Measurements from ENCODE around the gene TBX5. TPM values are rescaled to one million over a fixed set of nuclear protein-coding genes. Genes with fewer than 3 reads are reported as not detected.
"Not testable (repeated sequence)": the region's sequence is repeated elsewhere in the genome, so short reads cannot be mapped to it uniquely, and the experiment has no call there.

TBX5 gene
- total RNA-seq, 5 donors from 2014 or later (not counting 1 experiment from before 2014, with no cell fraction given) = 0.13 TPM; not detected in 4

GRCh38 chr12:114368685-114369452, 37.1 kb downstream of the TBX5 start:
- Mint-ChIP-seq H3K36me3 (no peaks in the 10 kb centered on the region), H3K9me3 (peaks cover 0 to 11% (median 6%) of the 10 kb centered on the region in 3 donors), H3K4me3 (no peak overlapping the region), H3K4me1 (no peaks in the 10 kb centered on the region), H3K27me3 (peaks cover 0 to 3% of the 10 kb centered on the region in 2 donors), H3K27ac (no peak overlapping the region)
- Histone ChIP-seq H3K4me1 (ENCODE audit: control insufficient read depth in 1 of 2, extremely low read depth in 1 of 2, insufficient read depth in 2 of 2, low read length in 2 of 2) (no peaks in the 10 kb centered on the region), H3K36me3 (ENCODE audit: control insufficient read depth in 2 of 2, extremely low read depth in 1 of 2, insufficient read depth in 1 of 2, low read length in 1 of 2) (no peaks in the 10 kb centered on the region), H3K27me3 (replicated peaks in 1 of 2; ENCODE audit: control insufficient read depth in 2 of 2, extremely low read depth in 1 of 2, insufficient read depth in 2 of 2, low read length in 1 of 2) (no peaks in the 10 kb centered on the region), H3K9me3 (no peaks in the 10 kb centered on the region), H3K4me3 (ENCODE audit: control insufficient read depth in 1 of 2, extremely low read depth in 1 of 2, low read length in 1 of 2) (no peak overlapping the region), H3K27ac (ENCODE audit: low read length) (no peak overlapping the region)
- DNase-seq (no peak), ATAC-seq (replicated peaks in 1 of 4) (no peak)
- WGBS (ENCODE audit: insufficient coverage) = 94% methylated on average over 2 of the region's 8 CpGs
- ChIA-PET POLR2A (no interaction called here), CTCF (no interaction called here)

- no peak overlapping the region for H3K4me3 Mint-ChIP-seq
- Histone ChIP-seq H3K27me3 (replicated peaks in 1 of 2; ENCODE audit: control insufficient read depth in 2 of 2, extremely low read depth in 1 of 2, insufficient read depth in 2 of 2, low read length in 1 of 2) (no peaks in the 10 kb centered on the region), H3K4me1 (ENCODE audit: control insufficient read depth in 1 of 2, extremely low read depth in 1 of 2, insufficient read depth in 2 of 2, low read length in 2 of 2) (no peaks in the 10 kb centered on the region), H3K9me3 (no peaks in the 10 kb centered on the region), H3K4me3 (ENCODE audit: control insufficient read depth in 1 of 2, extremely low read depth in 1 of 2, low read length in 1 of 2) (no peak overlapping the region), H3K36me3 (ENCODE audit: control insufficient read depth in 2 of 2, extremely low read depth in 1 of 2, insufficient read depth in 1 of 2, low read length in 1 of 2) (no peaks in the 10 kb centered on the region), H3K27ac (ENCODE audit: low read length) (no peak overlapping the region)
- DNase-seq (no peak), ATAC-seq (replicated peaks in 1 of 4) (no peak)
- ChIA-PET CTCF (no interaction called here), POLR2A (no interaction called here)
- no peaks in the 10 kb centered on the region for H3K4me1 Mint-ChIP-seq
- H3K36me3 Mint-ChIP-seq = no peaks in the 10 kb centered on the region
- H3K9me3 Mint-ChIP-seq = peaks cover 3 to 15% (median 6%) of the 10 kb centered on the region in 3 donors
- no peak overlapping the region for H3K27ac Mint-ChIP-seq
- peaks cover 3 to 4% of the 10 kb centered on the region in 2 donors for H3K27me3 Mint-ChIP-seq
- WGBS (ENCODE audit: insufficient coverage) = 58% methylated on average over 3 of the region's 4 CpGs
Measured at GRCh38 chr12:114361992-114362391, 44.0 kb downstream of the TBX5 start.

GRCh38 chr12:114361545-114361944, 44.4 kb downstream of the TBX5 start:
- WGBS (ENCODE audit: insufficient coverage) = 0% methylated on average over 1 of the region's 5 CpGs

GRCh38 chr12:114360485-114360884, 45.5 kb downstream of the TBX5 start:
- H3K4me3 ChIP-seq (ENCODE audit: control insufficient read depth in 1 of 2, extremely low read depth in 1 of 2, low read length in 1 of 2) = no peak overlapping the region
- H3K27me3 ChIP-seq (replicated peaks in 1 of 2; ENCODE audit: control insufficient read depth in 2 of 2, extremely low read depth in 1 of 2, insufficient read depth in 2 of 2, low read length in 1 of 2) = peaks cover 0 to 3% of the 10 kb centered on the region in 2 experiments
- ATAC-seq (replicated peaks in 1 of 4) (no peak), DNase-seq (no peak)
- no peak overlapping the region for H3K27ac ChIP-seq (ENCODE audit: low read length)
- Mint-ChIP-seq H3K4me1 (no peaks in the 10 kb centered on the region), H3K4me3 (no peak overlapping the region), H3K27ac (no peak overlapping the region), H3K36me3 (no peaks in the 10 kb centered on the region), H3K27me3 (peaks cover 4 to 8% of the 10 kb centered on the region in 2 donors), H3K9me3 (peaks cover 0 to 5% (median 3%) of the 10 kb centered on the region in 3 donors)
- H3K36me3 ChIP-seq (ENCODE audit: control insufficient read depth in 2 of 2, extremely low read depth in 1 of 2, insufficient read depth in 1 of 2, low read length in 1 of 2) = no peaks in the 10 kb centered on the region
- POLR2A ChIA-PET = no interaction called here
- H3K9me3 ChIP-seq = no peaks in the 10 kb centered on the region
- CTCF ChIA-PET = no interaction called here
- H3K4me1 ChIP-seq (ENCODE audit: control insufficient read depth in 1 of 2, extremely low read depth in 1 of 2, insufficient read depth in 2 of 2, low read length in 2 of 2) = no peaks in the 10 kb centered on the region

More at GRCh38 chr12:114361545-114361944, 44.4 kb downstream of the TBX5 start:
- Mint-ChIP-seq H3K9me3 (peaks cover 3 to 11% (median 6%) of the 10 kb centered on the region in 3 donors), H3K4me3 (no peak overlapping the region), H3K27me3 (peaks cover 3 to 7% of the 10 kb centered on the region in 2 donors), H3K4me1 (no peaks in the 10 kb centered on the region), H3K27ac (no peak overlapping the region), H3K36me3 (no peaks in the 10 kb centered on the region)
- Histone ChIP-seq H3K27me3 (replicated peaks in 1 of 2; ENCODE audit: control insufficient read depth in 2 of 2, extremely low read depth in 1 of 2, insufficient read depth in 2 of 2, low read length in 1 of 2) (no peaks in the 10 kb centered on the region), H3K4me3 (ENCODE audit: control insufficient read depth in 1 of 2, extremely low read depth in 1 of 2, low read length in 1 of 2) (no peak overlapping the region), H3K36me3 (ENCODE audit: control insufficient read depth in 2 of 2, extremely low read depth in 1 of 2, insufficient read depth in 1 of 2, low read length in 1 of 2) (no peaks in the 10 kb centered on the region), H3K27ac (ENCODE audit: low read length) (no peak overlapping the region), H3K4me1 (ENCODE audit: control insufficient read depth in 1 of 2, extremely low read depth in 1 of 2, insufficient read depth in 2 of 2, low read length in 2 of 2) (no peaks in the 10 kb centered on the region), H3K9me3 (no peaks in the 10 kb centered on the region)
- ChIA-PET POLR2A (no interaction called here), CTCF (no interaction called here)
- ATAC-seq (replicated peaks in 1 of 4) = no peak
- no peak for DNase-seq

- peaks cover 5 to 8% (median 6%) of the 10 kb centered on the region in 3 donors for H3K9me3 Mint-ChIP-seq
- H3K36me3 Mint-ChIP-seq = no peaks in the 10 kb centered on the region
- Histone ChIP-seq H3K4me1 (ENCODE audit: control insufficient read depth in 1 of 2, extremely low read depth in 1 of 2, insufficient read depth in 2 of 2, low read length in 2 of 2) (no peaks in the 10 kb centered on the region), H3K27me3 (replicated peaks in 1 of 2; ENCODE audit: control insufficient read depth in 2 of 2, extremely low read depth in 1 of 2, insufficient read depth in 2 of 2, low read length in 1 of 2) (peaks cover 0 to 4% of the 10 kb centered on the region in 2 experiments), H3K4me3 (ENCODE audit: control insufficient read depth in 1 of 2, extremely low read depth in 1 of 2, low read length in 1 of 2) (no peak overlapping the region), H3K36me3 (ENCODE audit: control insufficient read depth in 2 of 2, extremely low read depth in 1 of 2, insufficient read depth in 1 of 2, low read length in 1 of 2) (no peaks in the 10 kb centered on the region), H3K9me3 (no peaks in the 10 kb centered on the region), H3K27ac (ENCODE audit: low read length) (no peak overlapping the region)
- H3K27me3 Mint-ChIP-seq = peaks cover 5 to 14% of the 10 kb centered on the region in 2 donors
- ChIA-PET POLR2A (interaction anchor here in 1 of 2 donors (0.6 kb wide), 1 partner anchor 287 kb away, joined by 3 read pairs; no protein-coding TSS in a partner anchor), CTCF (no interaction called here)
- DNase-seq (no peak), ATAC-seq (replicated peaks in 1 of 4) (no peak)
- WGBS (ENCODE audit: insufficient coverage) = 61% methylated on average over 14 of the region's 16 CpGs
- no peaks in the 10 kb centered on the region for H3K4me1 Mint-ChIP-seq
- no peak overlapping the region for H3K27ac Mint-ChIP-seq
- H3K4me3 Mint-ChIP-seq = no peak overlapping the region
Measured at GRCh38 chr12:114355389-114356088, 50.4 kb downstream of the TBX5 start.

GRCh38 chr12:114349239-114349638, 56.7 kb downstream of the TBX5 start:
- ATAC-seq (replicated peaks in 1 of 4); H3K27ac ChIP-seq (ENCODE audit: low read length); H3K4me3 Mint-ChIP-seq; CTCF ChIA-PET; H3K9me3 Mint-ChIP-seq; H3K4me1 ChIP-seq (ENCODE audit: control insufficient read depth in 1 of 2, extremely low read depth in 1 of 2, insufficient read depth in 2 of 2, low read length in 2 of 2); H3K27me3 ChIP-seq (replicated peaks in 1 of 2; ENCODE audit: control insufficient read depth in 2 of 2, extremely low read depth in 1 of 2, insufficient read depth in 2 of 2, low read length in 1 of 2); DNase-seq; H3K4me1 Mint-ChIP-seq; H3K4me3 ChIP-seq (ENCODE audit: control insufficient read depth in 1 of 2, extremely low read depth in 1 of 2, low read length in 1 of 2); H3K27ac Mint-ChIP-seq; H3K36me3 Mint-ChIP-seq; H3K27me3 Mint-ChIP-seq; H3K9me3 ChIP-seq; POLR2A ChIA-PET; H3K36me3 ChIP-seq (ENCODE audit: control insufficient read depth in 2 of 2, extremely low read depth in 1 of 2, insufficient read depth in 1 of 2, low read length in 1 of 2): not testable (repeated sequence)
- no CpG with 5 or more reads among the region's 7 CpGs for WGBS (ENCODE audit: insufficient coverage)
